Camera-type eye (tissue), 1 donor: Measurements from ENCODE around the gene UQCRFS1. TPM values are rescaled to one million over a fixed set of nuclear protein-coding genes. Genes with fewer than 3 reads are reported as not detected.

Experiments used
- total RNA-seq: library from RNA; depleted of rRNA; stranded (reverse); fragments of >200 nt; gene quantifications from one replicate; pipeline ENCODE4 v1.2.3, GENCODE V29; 2014

The UQCRFS1 gene
- total RNA-seq, result 20.5 TPM

GRCh38 chr19:29212648-29213573 lies at the start of gene UQCRFS1:
Gene UQCRFS1 (minus strand): TSS chr19:29213151. CDS start chr19:29213118, 33 bp downstream.

